Central memory CD8-positive, alpha-beta T cell (primary cell): ENCODE measurements around the gene GSG1L2.
"Not testable (repeated sequence)": the region's sequence is repeated elsewhere in the genome, so short reads cannot be mapped to it uniquely, and the experiment has no call there.

ENCODE experiments used
- ATAC-seq: fragments of 150-1000 bp; cut with Tn5 transposase; replicated peaks from 2 replicates; pipeline ENCODE4 v1.10.0; 2022; ENCODE audit warnings: mild to moderate bottlenecking, moderate FRiP score, moderate number of reproducible peaks; ENCODE audit not compliant: poor library complexity, severe bottlenecking; ENCODE audit errors: extremely low read depth
- DNase-seq, 2 donors: peaks; one replicate each; pipeline ENCODE4 v3.0.0; 2021; ENCODE audit warnings: low spot score in 2 of 2
- H3K27ac Mint-ChIP-seq: one replicate; pipeline ENCODE4 v1.8.0; 2022; ENCODE audit warnings: low read depth, mild to moderate bottlenecking, moderate library complexity, mixed read lengths
- H3K27me3 Mint-ChIP-seq: one replicate; pipeline ENCODE4 v1.8.0; 2022; ENCODE audit warnings: mixed read lengths
- H3K36me3 Mint-ChIP-seq: one replicate; pipeline ENCODE4 v1.8.0; 2022; ENCODE audit warnings: mild to moderate bottlenecking, moderate library complexity, mixed read lengths; ENCODE audit not compliant: insufficient read depth
- H3K4me1 Mint-ChIP-seq: one replicate; pipeline ENCODE4 v1.8.0; 2022; ENCODE audit warnings: mixed read lengths
- H3K4me3 Mint-ChIP-seq: one replicate; pipeline ENCODE4 v1.8.0; 2022; ENCODE audit warnings: mild to moderate bottlenecking, moderate library complexity, mixed read lengths
- H3K9me3 Mint-ChIP-seq: one replicate; pipeline ENCODE4 v1.8.0; 2022; ENCODE audit warnings: mixed read lengths

Gene GSG1L2

GRCh38 chr17:9798724-9799123, 23.2 kb downstream of the GSG1L2 start:
- no peak overlapping the region for H3K27ac Mint-ChIP-seq
- H3K36me3 Mint-ChIP-seq: no peaks in the 10 kb centered on the region
- no peaks in the 10 kb centered on the region for H3K9me3 Mint-ChIP-seq
- no peak overlapping the region for H3K4me3 Mint-ChIP-seq
- DNase-seq (no peak), ATAC-seq (no peak)
- H3K4me1 Mint-ChIP-seq: no peaks in the 10 kb centered on the region
- H3K27me3 Mint-ChIP-seq: peaks cover 75% of the 10 kb centered on the region

GRCh38 chr17:9798008-9798407, 23.9 kb downstream of the GSG1L2 start:
- no peaks in the 10 kb centered on the region for H3K4me1 Mint-ChIP-seq
- no peak for DNase-seq
- H3K9me3 Mint-ChIP-seq: no peaks in the 10 kb centered on the region
- H3K36me3 Mint-ChIP-seq: no peaks in the 10 kb centered on the region
- ATAC-seq: no peak
- H3K27ac Mint-ChIP-seq: no peak overlapping the region
- H3K27me3 Mint-ChIP-seq: peaks cover 67% of the 10 kb centered on the region
- no peak overlapping the region for H3K4me3 Mint-ChIP-seq

- H3K36me3 Mint-ChIP-seq: no peaks in the 10 kb centered on the region
- DNase-seq: no peak
- H3K4me1 Mint-ChIP-seq: no peaks in the 10 kb centered on the region
- H3K27me3 Mint-ChIP-seq: peaks cover 33% of the 10 kb centered on the region
- no peak for ATAC-seq
- H3K4me3 Mint-ChIP-seq: no peak overlapping the region
- no peak overlapping the region for H3K27ac Mint-ChIP-seq
- H3K9me3 Mint-ChIP-seq: no peaks in the 10 kb centered on the region
These were observed 29.6 kb downstream of the GSG1L2 start for GRCh38 chr17:9792181-9792840.

GRCh38 chr17:9790889-9791876, 30.7 kb downstream of the GSG1L2 start, which contains the start of gene DHRS7C:
TSS of gene DHRS7C (minus strand) at chr17:9791592. CDS start at chr17:9791284, 308 bp downstream.
- Mint-ChIP-seq H3K36me3 (no peaks in the 10 kb centered on the region), H3K4me1 (no peaks in the 10 kb centered on the region), H3K27ac (no peak within 1 kb of the TSS), H3K9me3 (no peaks in the 10 kb centered on the region), H3K4me3 (no peak within 1 kb of the TSS), H3K27me3 (peaks cover 24% of the 10 kb centered on the region)
- DNase-seq (no peak), ATAC-seq (no peak)

- H3K4me3 Mint-ChIP-seq: no peak overlapping the region
- H3K9me3 Mint-ChIP-seq: no peaks in the 10 kb centered on the region
- ATAC-seq: no peak
- H3K27me3 Mint-ChIP-seq: peaks cover 15% of the 10 kb centered on the region
- no peak for DNase-seq
- H3K36me3 Mint-ChIP-seq: no peaks in the 10 kb centered on the region
- H3K27ac Mint-ChIP-seq: no peak overlapping the region
- no peaks in the 10 kb centered on the region for H3K4me1 Mint-ChIP-seq
These were observed 31.6 kb downstream of the GSG1L2 start for GRCh38 chr17:9790316-9790715.

- Mint-ChIP-seq H3K4me1 (no peaks in the 10 kb centered on the region), H3K9me3 (no peaks in the 10 kb centered on the region), H3K36me3 (no peaks in the 10 kb centered on the region), H3K27me3 (peaks cover 13% of the 10 kb centered on the region), H3K4me3 (no peak overlapping the region), H3K27ac (no peak overlapping the region)
- ATAC-seq: no peak
- DNase-seq: no peak
These were observed 33.3 kb downstream of the GSG1L2 start for GRCh38 chr17:9788601-9789000.

GRCh38 chr17:9784544-9784943, 37.3 kb downstream of the GSG1L2 start:
- peaks cover 50% of the 10 kb centered on the region for H3K27me3 Mint-ChIP-seq
- H3K9me3 Mint-ChIP-seq: no peaks in the 10 kb centered on the region
- no peaks in the 10 kb centered on the region for H3K36me3 Mint-ChIP-seq
- DNase-seq (no peak), ATAC-seq (no peak)
- H3K4me1 Mint-ChIP-seq: no peaks in the 10 kb centered on the region
- H3K27ac Mint-ChIP-seq: no peak overlapping the region
- no peak overlapping the region for H3K4me3 Mint-ChIP-seq

- H3K36me3 Mint-ChIP-seq, DNase-seq, H3K4me3 Mint-ChIP-seq, H3K9me3 Mint-ChIP-seq, H3K4me1 Mint-ChIP-seq, H3K27ac Mint-ChIP-seq, ATAC-seq: not testable (repeated sequence)
- peaks cover 61% of the 10 kb centered on the region for H3K27me3 Mint-ChIP-seq
These were observed 38.4 kb downstream of the GSG1L2 start for GRCh38 chr17:9783465-9783864.

- ATAC-seq (no peak), DNase-seq (no peak)
- Mint-ChIP-seq H3K4me3 (no peak overlapping the region), H3K27ac (no peak overlapping the region), H3K9me3 (no peaks in the 10 kb centered on the region), H3K4me1 (no peaks in the 10 kb centered on the region), H3K27me3 (peaks cover 62% of the 10 kb centered on the region), H3K36me3 (no peaks in the 10 kb centered on the region)
These were observed 38.8 kb downstream of the GSG1L2 start for GRCh38 chr17:9783050-9783449.

- no peaks in the 10 kb centered on the region for H3K36me3 Mint-ChIP-seq
- no peak overlapping the region for H3K4me3 Mint-ChIP-seq
- no peaks in the 10 kb centered on the region for H3K9me3 Mint-ChIP-seq
- DNase-seq (no peak), ATAC-seq (no peak)
- H3K27me3 Mint-ChIP-seq: peaks cover 74% of the 10 kb centered on the region
- no peak overlapping the region for H3K27ac Mint-ChIP-seq
- no peaks in the 10 kb centered on the region for H3K4me1 Mint-ChIP-seq
These were observed 41.3 kb downstream of the GSG1L2 start for GRCh38 chr17:9780552-9780951.

- Mint-ChIP-seq H3K4me1 (no peaks in the 10 kb centered on the region), H3K4me3 (no peak overlapping the region), H3K9me3 (no peaks in the 10 kb centered on the region), H3K36me3 (no peaks in the 10 kb centered on the region), H3K27ac (no peak overlapping the region), H3K27me3 (peaks cover 51% of the 10 kb centered on the region)
- no peak for DNase-seq
- ATAC-seq: no peak
These were observed 45.0 kb downstream of the GSG1L2 start for GRCh38 chr17:9776911-9777310.

GRCh38 chr17:9772658-9773057, 49.2 kb downstream of the GSG1L2 start:
- ATAC-seq: no peak
- no peaks in the 10 kb centered on the region for H3K9me3 Mint-ChIP-seq
- H3K36me3 Mint-ChIP-seq: peaks cover 3% of the 10 kb centered on the region
- H3K27ac Mint-ChIP-seq: no peak overlapping the region
- no peaks in the 10 kb centered on the region for H3K4me1 Mint-ChIP-seq
- H3K27me3 Mint-ChIP-seq: peaks cover 15% of the 10 kb centered on the region
- H3K4me3 Mint-ChIP-seq: no peak overlapping the region
- no peak for DNase-seq

- H3K27me3 Mint-ChIP-seq: peaks cover 14% of the 10 kb centered on the region
- no peak overlapping the region for H3K4me3 Mint-ChIP-seq
- no peak for ATAC-seq
- no peaks in the 10 kb centered on the region for H3K4me1 Mint-ChIP-seq
- peaks cover 3% of the 10 kb centered on the region for H3K36me3 Mint-ChIP-seq
- H3K27ac Mint-ChIP-seq: no peak overlapping the region
- no peak for DNase-seq
- no peaks in the 10 kb centered on the region for H3K9me3 Mint-ChIP-seq
These were observed 50.4 kb downstream of the GSG1L2 start for GRCh38 chr17:9771465-9771864.
